Measurements from ENCODE around the gene CYP4V2. TPM values are rescaled to one million over a fixed set of nuclear protein-coding genes. Genes with fewer than 3 reads are reported as not detected.

The CYP4V2 gene
- total and polyA plus RNA-seq, 2 donors from 2014 or later: 29.5 to 69.8 TPM

DNA sequence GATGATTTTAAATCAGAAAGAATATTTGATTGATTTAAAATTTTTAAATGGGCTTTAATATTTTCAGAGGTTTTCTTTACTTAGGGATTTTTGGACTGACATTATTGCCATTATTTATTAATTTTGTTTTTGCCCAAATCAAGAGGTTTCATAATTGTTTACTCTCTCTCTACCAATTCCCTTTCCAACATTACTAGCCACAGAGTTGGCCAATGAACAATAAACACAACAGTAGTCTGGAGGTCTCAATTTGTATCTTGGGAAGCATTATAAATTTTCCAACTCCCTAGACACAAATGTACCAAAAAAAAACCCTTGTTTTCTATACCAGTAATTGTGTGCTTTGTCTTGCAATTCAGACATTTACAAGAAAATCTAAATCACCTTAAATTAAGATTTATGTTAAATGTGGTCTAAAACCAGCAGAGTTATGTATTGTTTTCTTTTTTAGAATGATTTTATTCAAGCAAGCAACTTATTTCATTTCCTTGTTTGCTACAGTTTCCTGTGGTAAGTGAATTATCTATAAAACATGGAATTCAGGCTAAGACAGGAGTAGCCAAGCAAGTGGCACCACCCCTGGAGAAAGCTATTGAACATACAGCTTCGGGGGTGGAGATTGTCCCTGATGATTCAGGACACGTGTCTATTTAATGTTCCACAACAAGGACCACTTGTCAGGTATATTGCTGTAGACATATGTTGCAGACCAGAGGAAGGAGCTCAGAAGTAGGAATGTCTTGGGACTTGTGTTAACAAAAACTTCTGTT is 36.6 kb downstream of the CYP4V2 start:
- intact Hi-C loops (cut with DNase I): no loop called here
- H3K9me3 ChIP-seq (ENCODE audit: control insufficient read depth in 2 of 3, insufficient read depth in 1 of 3, low read length in 3 of 3): peaks cover 0 to 4% (median 4%) of the 10 kb centered on the region in 3 donors
- H3K27ac ChIP-seq (ENCODE audit: low read depth in 2 of 2, low read length in 2 of 2): no peak overlapping the region
- H3K4me3 ChIP-seq (ENCODE audit: low read length in 3 of 3): peak overlapping the region in 2 of 3 donors; percentile 24 to 47
- FAIRE-seq (peak; percentile 78), DNase-seq (peak in 1 of 5 donors; percentile 21)
- no peaks in the 10 kb centered on the region for H3K27me3 ChIP-seq (ENCODE audit: control insufficient read depth, insufficient read depth, low read length)
- no peak overlapping the region for H3K9ac ChIP-seq (ENCODE audit: low read length in 3 of 3)
- TF ChIP-seq, protein P1, sequence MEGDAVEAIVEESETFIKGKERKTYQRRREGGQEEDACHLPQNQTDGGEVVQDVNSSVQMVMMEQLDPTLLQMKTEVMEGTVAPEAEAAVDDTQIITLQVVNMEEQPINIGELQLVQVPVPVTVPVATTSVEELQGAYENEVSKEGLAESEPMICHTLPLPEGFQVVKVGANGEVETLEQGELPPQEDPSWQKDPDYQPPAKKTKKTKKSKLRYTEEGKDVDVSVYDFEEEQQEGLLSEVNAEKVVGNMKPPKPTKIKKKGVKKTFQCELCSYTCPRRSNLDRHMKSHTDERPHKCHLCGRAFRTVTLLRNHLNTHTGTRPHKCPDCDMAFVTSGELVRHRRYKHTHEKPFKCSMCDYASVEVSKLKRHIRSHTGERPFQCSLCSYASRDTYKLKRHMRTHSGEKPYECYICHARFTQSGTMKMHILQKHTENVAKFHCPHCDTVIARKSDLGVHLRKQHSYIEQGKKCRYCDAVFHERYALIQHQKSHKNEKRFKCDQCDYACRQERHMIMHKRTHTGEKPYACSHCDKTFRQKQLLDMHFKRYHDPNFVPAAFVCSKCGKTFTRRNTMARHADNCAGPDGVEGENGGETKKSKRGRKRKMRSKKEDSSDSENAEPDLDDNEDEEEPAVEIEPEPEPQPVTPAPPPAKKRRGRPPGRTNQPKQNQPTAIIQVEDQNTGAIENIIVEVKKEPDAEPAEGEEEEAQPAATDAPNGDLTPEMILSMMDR (IDR thresholded peaks at IDR 0.05; ENCODE audit: borderline replicate concordance, extremely low read depth, insufficient read depth): no peak
- peaks cover 5 to 8% (median 5%) of the 10 kb centered on the region in 3 donors for H3K4me1 ChIP-seq (ENCODE audit: control insufficient read depth in 2 of 3, insufficient read depth in 2 of 3, low read depth in 1 of 3, low read length in 3 of 3)
- H3K36me3 ChIP-seq (ENCODE audit: control insufficient read depth in 2 of 3, insufficient read depth in 3 of 3, low read length in 3 of 3): peaks cover 0 to 7% (median 0%) of the 10 kb centered on the region in 3 donors

DNA sequence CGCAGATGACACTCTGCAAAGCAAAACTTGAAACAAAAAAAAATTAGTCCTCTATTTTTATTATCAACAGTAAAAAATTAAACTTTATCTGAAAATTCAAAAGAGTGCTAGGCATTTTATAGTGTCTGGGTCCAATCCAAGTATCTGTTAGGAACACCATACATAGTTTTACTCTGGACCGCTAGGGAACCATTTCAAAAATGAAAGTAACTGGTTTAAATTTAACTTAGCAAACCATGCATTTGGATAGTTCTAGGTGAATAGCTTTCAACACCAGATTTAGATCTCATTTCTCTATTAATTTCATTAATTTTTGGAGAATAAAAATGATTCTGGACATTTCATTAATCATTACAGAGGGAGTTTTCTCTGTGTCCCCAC is 37.1 kb downstream of the CYP4V2 start:
- TF ChIP-seq, protein P1 (IDR thresholded peaks at IDR 0.05; ENCODE audit: borderline replicate concordance, extremely low read depth, insufficient read depth): no peak
- peaks cover 0 to 4% (median 4%) of the 10 kb centered on the region in 3 donors for H3K9me3 ChIP-seq (ENCODE audit: control insufficient read depth in 2 of 3, insufficient read depth in 1 of 3, low read length in 3 of 3)
- H3K36me3 ChIP-seq (ENCODE audit: control insufficient read depth in 2 of 3, insufficient read depth in 3 of 3, low read length in 3 of 3): peaks cover 0 to 7% (median 0%) of the 10 kb centered on the region in 3 donors
- no peaks in the 10 kb centered on the region for H3K27me3 ChIP-seq (ENCODE audit: control insufficient read depth, insufficient read depth, low read length)
- peaks cover 5 to 8% (median 5%) of the 10 kb centered on the region in 3 donors for H3K4me1 ChIP-seq (ENCODE audit: control insufficient read depth in 2 of 3, insufficient read depth in 2 of 3, low read depth in 1 of 3, low read length in 3 of 3)
- no peak overlapping the region for H3K27ac ChIP-seq (ENCODE audit: low read depth in 2 of 2, low read length in 2 of 2)
- H3K4me3 ChIP-seq (ENCODE audit: low read length in 3 of 3): peak overlapping the region in 2 of 3 donors; percentile 24 to 47
- peak; percentile 77 for FAIRE-seq
- no peak overlapping the region for H3K9ac ChIP-seq (ENCODE audit: low read length in 3 of 3)
- intact Hi-C loops (cut with DNase I): no loop called here
- peak in 1 of 5 donors; percentile 50 for DNase-seq

DNA sequence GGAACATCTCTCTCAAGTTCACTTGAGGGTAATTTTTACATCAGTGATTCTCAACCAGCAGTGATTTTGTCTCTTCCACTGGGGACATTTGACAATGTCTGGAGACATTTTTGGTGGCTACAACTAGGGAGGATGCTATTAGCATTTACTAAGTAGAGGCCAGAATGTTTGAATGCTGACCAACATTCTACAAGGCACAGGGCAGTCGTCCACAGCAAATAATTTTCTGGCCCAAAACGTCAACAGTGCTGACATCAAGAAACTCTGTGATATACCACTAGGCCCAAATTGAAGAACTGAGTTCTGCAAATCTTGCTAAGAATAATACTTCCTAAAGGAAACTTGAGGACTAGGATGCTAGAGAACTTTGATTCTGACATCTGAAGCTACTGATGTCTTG is 43.0 kb downstream of the CYP4V2 start:
- Histone ChIP-seq H3K4me1 (ENCODE audit: control insufficient read depth in 2 of 3, insufficient read depth in 2 of 3, low read depth in 1 of 3, low read length in 3 of 3) (no peaks in the 10 kb centered on the region), H3K36me3 (ENCODE audit: control insufficient read depth in 2 of 3, insufficient read depth in 3 of 3, low read length in 3 of 3) (peaks cover 0 to 14% (median 3%) of the 10 kb centered on the region in 3 donors), H3K4me3 (ENCODE audit: low read length in 3 of 3) (no peak overlapping the region), H3K27me3 (ENCODE audit: control insufficient read depth, insufficient read depth, low read length) (no peaks in the 10 kb centered on the region), H3K9ac (ENCODE audit: low read length in 3 of 3) (no peak overlapping the region), H3K27ac (ENCODE audit: low read depth in 2 of 2, low read length in 2 of 2) (no peak overlapping the region), H3K9me3 (ENCODE audit: control insufficient read depth in 2 of 3, insufficient read depth in 1 of 3, low read length in 3 of 3) (no peaks in the 10 kb centered on the region)
- intact Hi-C loops (cut with DNase I): no loop called here
- TF ChIP-seq, protein P1 (IDR thresholded peaks at IDR 0.05; ENCODE audit: borderline replicate concordance, extremely low read depth, insufficient read depth): no peak
- no peak for FAIRE-seq
- no peak for DNase-seq

Data from kidney (tissue), 14 donors.